Liver (tissue), 2 donors: ENCODE results near the gene CLEC4C.

Experiments
- FOXA1 ChIP-seq: IDR thresholded peaks from 2 replicates; pipeline ENCODE4 v1.6.1; 2016; ENCODE audit warnings: antibody characterized with exemption
- SP1 ChIP-seq: IDR thresholded peaks from 2 replicates; pipeline ENCODE4 v1.6.1; 2018; ENCODE audit warnings: antibody characterized with exemption, mild to moderate bottlenecking
- donor health status: healthy.

DNA sequence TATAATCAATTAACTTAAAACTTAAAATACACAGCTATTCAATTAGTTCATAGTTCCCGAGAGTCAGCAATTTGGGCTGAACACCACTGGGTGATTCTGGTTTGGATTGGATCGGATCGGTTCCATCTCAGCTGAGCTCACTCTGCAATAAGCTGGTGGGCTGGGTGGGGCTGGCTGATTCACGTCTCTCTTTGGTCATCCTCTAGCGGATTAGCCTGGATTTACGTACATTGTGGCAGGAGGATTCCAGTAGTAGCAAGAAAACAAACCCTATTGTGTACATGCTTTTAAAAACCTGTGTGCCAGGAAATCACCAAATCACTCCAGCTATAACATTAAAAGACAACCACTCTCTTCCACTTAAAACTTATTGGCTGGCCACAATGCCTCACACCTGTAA, 3.2 kb upstream of the CLEC4C start:
- no peak for TF ChIP-seq FOXA1
- TF ChIP-seq SP1: no peak
